COLO668 (cell line): ENCODE measurements around the gene FOXP1.

ENCODE experiments used
- DNase-seq: peaks from one replicate; lab custom pipeline; 2025; ENCODE audit not compliant: unreplicated experiment; lab: John Stamatoyannopoulos, UW

FOXP1 gene

GRCh38 chr3:71226565-71227269 lies 356.8 kb downstream of the FOXP1 start:
- DNase-seq, result no peak

DNA sequence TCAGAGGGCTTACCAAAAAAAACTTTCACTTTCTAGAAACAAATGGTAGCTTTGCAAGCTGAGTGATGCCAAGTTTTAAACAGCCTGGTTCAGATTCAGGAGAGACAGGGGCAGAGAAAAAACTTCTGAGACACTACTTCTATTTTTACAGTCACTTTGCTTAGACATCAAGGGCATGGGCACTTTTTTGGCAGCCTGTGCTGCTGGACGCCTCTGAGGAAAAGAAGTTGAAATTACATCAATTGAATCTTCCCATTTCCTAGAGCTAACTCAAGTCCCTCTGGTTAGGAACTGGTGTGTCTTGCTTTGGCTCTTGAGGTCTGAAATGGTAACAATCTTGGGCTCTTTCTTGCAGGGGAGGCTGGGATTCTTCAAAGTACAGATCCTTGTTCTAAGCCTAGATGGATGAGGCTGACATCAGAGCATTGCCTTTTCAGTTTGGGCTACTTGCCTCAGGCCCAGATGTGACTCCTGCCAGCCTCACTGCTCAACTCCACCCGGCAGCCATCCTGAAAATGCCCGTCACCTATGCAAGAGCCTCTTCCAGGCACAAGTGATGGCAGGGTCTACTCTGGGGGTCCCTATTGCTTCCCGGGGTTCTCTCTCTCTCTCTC lies 357.5 kb downstream of the FOXP1 start:
- no peak for DNase-seq

DNA sequence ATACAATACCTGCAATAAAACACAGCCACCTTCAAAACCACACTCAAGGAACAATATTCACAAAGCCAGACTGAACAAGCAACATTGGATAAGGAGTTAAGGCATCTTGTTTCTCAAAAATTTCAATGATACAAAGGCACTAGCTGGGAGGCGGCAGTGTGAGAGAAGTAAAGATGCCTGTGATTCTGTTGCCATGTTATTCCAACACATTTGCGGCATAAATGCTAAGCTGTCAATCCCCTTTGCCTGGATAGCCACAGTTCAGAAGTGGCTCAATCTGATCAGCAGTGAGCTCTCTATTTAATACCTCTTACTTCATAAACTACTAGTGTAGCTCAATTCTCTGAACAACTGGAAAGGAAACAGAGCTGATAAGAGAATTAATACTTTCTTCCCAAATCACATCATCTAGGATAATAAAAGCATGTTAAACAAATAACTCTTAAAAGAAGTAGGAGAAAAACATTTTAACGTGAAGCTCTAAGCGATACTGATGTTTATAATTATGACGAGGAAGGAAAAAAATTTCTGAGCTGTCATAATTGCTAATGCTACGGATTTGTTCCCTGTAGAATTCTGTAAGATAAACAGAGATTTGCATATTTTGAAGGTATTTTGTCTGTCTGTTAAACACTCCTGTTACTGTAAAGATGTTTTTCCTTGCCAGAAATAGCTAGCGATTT lies 358.4 kb downstream of the FOXP1 start:
- no peak for DNase-seq

- peak; percentile 25 for DNase-seq
These were observed 363.5 kb downstream of the FOXP1 start for GRCh38 chr3:71219744-71220638.

DNA sequence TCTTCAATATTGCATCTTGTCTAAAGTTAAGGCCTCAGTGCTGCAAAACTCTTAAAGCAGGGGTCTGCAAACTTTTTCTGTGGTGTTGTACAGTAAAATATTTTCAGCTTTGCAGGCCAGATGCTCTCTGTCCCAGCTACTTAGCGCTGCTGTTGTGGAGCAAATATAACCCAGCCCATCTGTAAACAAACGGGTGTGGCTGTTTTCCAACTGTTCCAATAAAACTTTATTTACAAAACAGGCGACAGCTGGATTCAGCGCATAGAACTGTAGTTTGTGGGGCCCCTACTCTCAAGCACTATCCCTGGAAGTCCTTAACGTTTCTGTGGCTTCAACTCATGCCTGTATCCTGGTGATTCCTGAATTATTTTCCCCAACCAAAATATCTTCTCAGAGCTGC lies 365.0 kb downstream of the FOXP1 start:
- DNase-seq, result no peak

- peak; percentile 69 for DNase-seq
These were observed 365.8 kb downstream of the FOXP1 start for GRCh38 chr3:71217640-71218222.

- no peak for DNase-seq
These were observed 368.2 kb downstream of the FOXP1 start for GRCh38 chr3:71215351-71215750.

GRCh38 chr3:71214797-71215196 lies 368.7 kb downstream of the FOXP1 start:
- no peak for DNase-seq

DNA sequence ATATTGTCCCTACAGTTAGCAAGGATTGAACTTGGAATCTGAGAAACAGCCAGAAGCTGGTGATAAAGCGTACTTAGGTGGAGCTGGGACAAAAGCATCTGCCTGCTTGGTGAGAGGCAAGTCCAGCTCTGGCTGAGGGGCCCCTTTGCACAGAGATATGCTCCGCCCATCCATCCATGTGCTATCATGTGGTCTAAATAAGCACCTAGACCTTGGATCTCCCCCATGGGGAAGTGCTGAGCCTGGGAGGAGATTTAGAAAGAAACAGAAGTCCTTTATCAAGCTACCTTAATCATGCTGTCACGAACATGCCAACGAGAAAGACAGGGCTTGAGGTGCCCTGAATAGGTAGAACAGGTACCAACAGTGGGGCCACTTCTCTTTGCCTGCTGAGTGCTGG lies 369.5 kb downstream of the FOXP1 start:
- DNase-seq, result no peak

GRCh38 chr3:71211083-71211482 lies 372.4 kb downstream of the FOXP1 start:
- DNase-seq, result no peak

- no peak for DNase-seq
These were observed 373.1 kb downstream of the FOXP1 start for GRCh38 chr3:71210257-71211007.

DNA sequence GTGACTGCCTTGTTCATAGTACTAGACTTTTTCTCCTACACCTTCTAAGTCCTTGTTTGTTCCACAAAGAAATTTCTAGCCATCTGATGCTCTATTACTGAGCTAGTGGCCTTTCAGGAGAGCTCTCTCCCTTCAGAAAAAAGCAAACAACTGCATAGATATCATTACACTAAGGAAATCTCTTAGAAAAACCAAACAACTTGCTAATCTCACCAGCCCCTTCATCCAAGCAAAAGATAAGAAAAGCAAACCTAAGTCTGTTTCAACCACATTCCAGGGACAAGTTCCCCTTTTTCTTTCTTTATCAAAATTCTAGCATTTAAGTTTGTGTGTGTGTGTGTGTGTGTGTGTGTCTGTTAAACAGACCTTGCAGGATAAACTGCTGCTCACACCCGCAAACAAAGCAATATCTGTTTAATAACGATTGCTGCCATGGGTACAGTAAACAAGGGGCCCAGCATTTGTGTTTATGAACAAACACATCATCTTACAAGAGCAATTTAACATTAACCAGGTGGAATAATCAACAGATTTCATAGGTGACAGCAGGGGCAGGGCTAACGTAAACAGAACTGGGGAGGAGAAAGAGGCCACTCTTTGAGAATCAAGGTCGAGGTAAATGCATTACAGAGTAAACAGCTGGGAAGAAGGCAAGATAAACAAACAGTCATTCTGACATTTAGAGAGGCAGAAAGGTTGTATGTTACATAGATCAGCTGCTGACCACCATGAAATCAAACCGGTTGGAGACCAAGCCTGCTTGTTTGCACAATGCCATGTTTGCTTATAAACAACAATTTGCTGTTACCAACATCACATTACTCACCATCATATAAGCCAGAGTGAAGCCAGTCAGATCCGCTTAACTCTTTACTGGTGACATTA lies 375.1 kb downstream of the FOXP1 start:
- peak; percentile 74 for DNase-seq

- DNase-seq, result no peak
These were observed 375.9 kb downstream of the FOXP1 start for GRCh38 chr3:71207632-71208031.

- peak; percentile 11 for DNase-seq
These were observed 377.0 kb downstream of the FOXP1 start for GRCh38 chr3:71206305-71207165.

DNA sequence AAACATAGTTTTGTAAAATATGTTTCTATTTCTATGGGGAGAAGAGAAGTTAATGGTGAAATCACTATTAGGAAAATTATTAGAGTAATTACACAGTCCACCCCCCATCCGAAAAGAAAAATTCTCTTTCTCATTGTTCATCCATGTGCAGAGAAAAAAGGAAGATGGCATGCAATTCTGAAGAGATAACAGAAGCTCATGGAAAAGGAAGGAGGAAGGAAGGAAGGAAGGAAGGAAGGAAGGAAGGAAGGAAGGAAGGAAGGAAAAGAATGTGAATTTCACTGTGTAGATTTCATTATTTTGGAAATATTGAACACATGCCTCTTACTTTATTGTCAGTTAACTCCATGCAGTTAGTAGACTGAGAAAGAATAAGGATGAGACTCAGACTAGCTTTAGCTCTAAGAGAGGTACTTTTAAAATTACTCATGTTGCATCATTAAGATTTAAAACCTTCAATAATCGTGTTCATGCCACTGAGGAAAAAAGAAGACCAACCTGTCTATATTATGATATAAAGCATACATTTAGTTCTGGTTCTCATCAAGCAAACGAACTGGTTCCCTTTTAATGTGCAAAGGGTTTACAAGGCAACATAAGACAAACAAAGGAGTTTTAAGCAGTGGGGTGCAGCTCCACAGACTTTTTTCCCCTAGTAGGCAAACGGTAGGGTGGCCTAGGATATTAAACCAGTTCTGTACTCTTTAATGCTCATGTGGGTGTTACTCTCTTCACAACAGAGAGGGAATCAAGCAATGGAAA lies 379.6 kb downstream of the FOXP1 start:
- DNase-seq, result no peak

DNA sequence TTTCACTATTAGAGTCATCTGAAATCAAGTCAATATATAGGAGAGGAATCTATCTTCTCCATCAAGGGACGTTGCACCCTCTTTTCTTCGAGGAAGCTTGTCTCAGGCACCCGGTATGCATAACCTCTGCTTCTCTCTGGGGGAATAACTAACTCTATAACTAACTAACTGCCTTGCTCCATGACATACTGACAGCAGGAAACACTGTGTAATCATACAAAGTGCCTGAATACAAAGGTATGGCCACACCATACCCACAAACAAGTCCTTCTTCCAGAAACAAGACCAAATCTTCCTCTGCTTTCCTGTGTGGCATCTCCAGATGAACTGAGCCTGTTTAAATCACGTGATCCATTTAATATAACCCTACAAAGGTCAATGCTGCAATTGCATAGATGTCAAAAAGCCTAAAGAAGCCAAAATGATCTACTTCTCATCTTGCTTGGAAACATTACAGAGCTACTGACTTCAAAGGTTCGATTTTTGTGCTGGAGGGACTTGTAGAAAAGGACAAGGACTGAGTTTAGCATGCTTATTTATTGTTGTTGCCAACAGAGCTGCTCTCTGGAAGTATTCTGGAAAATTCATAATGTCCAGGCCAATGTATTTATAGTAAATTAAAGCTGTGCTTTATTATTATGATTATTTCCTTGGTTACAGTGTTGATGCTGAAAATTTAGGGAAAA lies 380.5 kb downstream of the FOXP1 start:
- no peak for DNase-seq

DNA sequence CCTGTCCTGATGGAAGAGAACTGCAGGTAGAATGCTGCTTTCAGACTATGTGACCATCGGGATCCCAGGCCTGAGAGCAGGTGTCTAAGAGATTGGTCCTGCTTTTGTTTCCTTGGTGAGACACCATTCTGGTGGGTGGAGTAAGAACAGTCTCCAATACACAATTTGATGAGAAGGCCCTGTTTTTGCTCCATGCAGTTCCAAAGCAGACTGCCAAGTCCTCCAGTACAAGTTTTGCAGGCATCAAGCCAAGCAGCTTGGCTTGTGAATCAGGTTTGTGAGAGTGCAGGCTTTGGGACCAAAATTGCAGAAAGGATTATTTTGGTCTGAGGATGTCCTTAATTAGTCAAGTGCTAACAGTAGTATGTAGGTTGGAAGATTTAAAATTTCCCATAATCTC lies 381.6 kb downstream of the FOXP1 start:
- DNase-seq, result no peak
